Bronchial epithelial cell (primary cell): Measurements from ENCODE around the gene MGAT4B. TPM values are rescaled to one million over a fixed set of nuclear protein-coding genes. Genes with fewer than 3 reads are reported as not detected.

ENCODE experiments used
- DNase-seq: peaks from one replicate; pipeline ENCODE4 v3.0.0-alpha.2; 2010; ENCODE audit warnings: low read depth
- FAIRE-seq: peaks from 2 replicates; lab custom pipeline; 2011; peaks lifted over from hg19 to GRCh38; lab: Jason Lieb, UNC
- H3K27me3 ChIP-seq: 2 replicates; pipeline ENCODE4 v1.5.1; 2011; ENCODE audit warnings: low read length; ENCODE audit not compliant: control insufficient read depth, insufficient read depth
- H3K36me3 ChIP-seq: 2 replicates; pipeline ENCODE4 v1.5.1; 2011; ENCODE audit warnings: low read length; ENCODE audit not compliant: control insufficient read depth, insufficient read depth
- H3K4me3 ChIP-seq: 2 replicates; pipeline ENCODE4 v1.5.1; 2011; ENCODE audit warnings: mild to moderate bottlenecking, low read depth, low read length, control low read depth
- total RNA-seq: library from RNA; depleted of rRNA; stranded (reverse); fragments of >200 nt; gene quantifications from 2 replicates; pipeline ENCODE4 v1.2.1, GENCODE V29; 2014
- TF ChIP-seq, protein P1 (sequence below): IDR thresholded peaks from 2 replicates; pipeline ENCODE4 v1.5.1; 2011; ENCODE audit warnings: mild to moderate bottlenecking, moderate library complexity, low read length, control low read depth, inconsistent platforms; ENCODE audit not compliant: insufficient read depth, severe bottlenecking

The MGAT4B gene
- total RNA-seq, 1 donor from 2014 or later: 151 TPM

- Histone ChIP-seq H3K27me3 (no peaks in the 10 kb centered on the region), H3K36me3 (peaks cover 23% of the 10 kb centered on the region), H3K4me3 (no peak overlapping the region)
- DNase-seq (no peak), FAIRE-seq (no peak)
- TF ChIP-seq, protein P1, sequence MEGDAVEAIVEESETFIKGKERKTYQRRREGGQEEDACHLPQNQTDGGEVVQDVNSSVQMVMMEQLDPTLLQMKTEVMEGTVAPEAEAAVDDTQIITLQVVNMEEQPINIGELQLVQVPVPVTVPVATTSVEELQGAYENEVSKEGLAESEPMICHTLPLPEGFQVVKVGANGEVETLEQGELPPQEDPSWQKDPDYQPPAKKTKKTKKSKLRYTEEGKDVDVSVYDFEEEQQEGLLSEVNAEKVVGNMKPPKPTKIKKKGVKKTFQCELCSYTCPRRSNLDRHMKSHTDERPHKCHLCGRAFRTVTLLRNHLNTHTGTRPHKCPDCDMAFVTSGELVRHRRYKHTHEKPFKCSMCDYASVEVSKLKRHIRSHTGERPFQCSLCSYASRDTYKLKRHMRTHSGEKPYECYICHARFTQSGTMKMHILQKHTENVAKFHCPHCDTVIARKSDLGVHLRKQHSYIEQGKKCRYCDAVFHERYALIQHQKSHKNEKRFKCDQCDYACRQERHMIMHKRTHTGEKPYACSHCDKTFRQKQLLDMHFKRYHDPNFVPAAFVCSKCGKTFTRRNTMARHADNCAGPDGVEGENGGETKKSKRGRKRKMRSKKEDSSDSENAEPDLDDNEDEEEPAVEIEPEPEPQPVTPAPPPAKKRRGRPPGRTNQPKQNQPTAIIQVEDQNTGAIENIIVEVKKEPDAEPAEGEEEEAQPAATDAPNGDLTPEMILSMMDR: no peak
Observed at GRCh38 chr5:179776411-179776938, 30.2 kb downstream of the MGAT4B start.

DNA sequence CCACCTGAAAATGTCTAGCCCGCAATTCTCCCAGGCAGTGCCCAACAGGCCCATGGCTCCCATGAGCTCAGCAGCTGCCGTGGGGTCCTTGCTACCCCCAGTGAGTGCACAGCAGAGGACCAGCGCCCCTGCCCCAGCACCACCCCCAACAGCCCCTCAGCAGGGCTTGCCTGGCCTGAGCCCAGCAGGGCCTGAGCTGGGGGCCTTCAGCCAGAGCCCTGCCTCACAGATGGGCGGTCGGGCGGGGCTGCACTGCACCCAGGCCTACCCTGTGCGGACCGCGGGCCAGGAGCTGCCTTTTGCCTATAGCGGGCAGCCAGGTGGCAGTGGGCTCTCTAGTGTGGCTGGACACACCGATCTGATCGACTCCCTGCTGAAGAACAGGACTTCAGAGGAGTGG is 32.2 kb downstream of the MGAT4B start:
- no peak for FAIRE-seq

GRCh38 chr5:179773686-179774040 is 33.0 kb downstream of the MGAT4B start:
- FAIRE-seq: no peak
- no peaks in the 10 kb centered on the region for H3K27me3 ChIP-seq
- TF ChIP-seq, protein P1: no peak
- no peak overlapping the region for H3K4me3 ChIP-seq
- peaks cover 33% of the 10 kb centered on the region for H3K36me3 ChIP-seq
- no peak for DNase-seq

More for the DNA sequence above, 32.2 kb downstream of the MGAT4B start:
- Histone ChIP-seq H3K36me3 (peaks cover 28% of the 10 kb centered on the region), H3K4me3 (no peak overlapping the region), H3K27me3 (no peaks in the 10 kb centered on the region)
- DNase-seq: no peak
- TF ChIP-seq, protein P1: no peak

- H3K27me3 ChIP-seq: no peaks in the 10 kb centered on the region
- H3K36me3 ChIP-seq: peaks cover 35% of the 10 kb centered on the region
- FAIRE-seq (no peak), DNase-seq (no peak)
- TF ChIP-seq, protein P1: no peak
- no peak overlapping the region for H3K4me3 ChIP-seq
Observed at GRCh38 chr5:179772351-179772750, 34.3 kb downstream of the MGAT4B start.

- Histone ChIP-seq H3K4me3 (no peak overlapping the region), H3K36me3 (peaks cover 37% of the 10 kb centered on the region), H3K27me3 (no peaks in the 10 kb centered on the region)
- FAIRE-seq (no peak), DNase-seq (no peak)
- TF ChIP-seq, protein P1: no peak
Observed at GRCh38 chr5:179771311-179771895, 35.3 kb downstream of the MGAT4B start.

DNA sequence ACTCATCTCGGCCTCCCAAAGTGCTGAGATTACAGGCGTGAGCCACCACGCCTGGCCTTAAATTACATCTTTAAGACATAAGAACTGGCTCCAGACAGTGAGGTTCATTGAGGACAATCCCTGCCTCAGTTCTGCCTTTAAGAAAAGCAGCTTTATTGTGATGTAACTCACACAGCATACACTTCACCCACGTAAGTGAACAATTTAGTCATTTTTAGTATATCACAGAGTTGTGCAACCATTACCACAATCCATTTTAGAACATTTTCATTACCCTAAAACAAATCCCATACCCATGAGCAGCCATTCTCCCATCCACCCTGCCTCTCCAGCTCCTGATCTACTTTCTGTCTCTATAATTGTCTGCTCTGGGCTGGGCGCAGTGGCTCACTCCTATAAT is 36.9 kb downstream of the MGAT4B start:
- no peak for DNase-seq
- TF ChIP-seq, protein P1: no peak
- Histone ChIP-seq H3K27me3 (no peaks in the 10 kb centered on the region), H3K36me3 (peaks cover 39% of the 10 kb centered on the region), H3K4me3 (no peak overlapping the region)
- FAIRE-seq: no peak
